Measurements from ENCODE around the gene GLRA1.
"Not testable (repeated sequence)": the region's sequence is repeated elsewhere in the genome, so short reads cannot be mapped to it uniquely, and the experiment has no call there.

Gene GLRA1

DNA sequence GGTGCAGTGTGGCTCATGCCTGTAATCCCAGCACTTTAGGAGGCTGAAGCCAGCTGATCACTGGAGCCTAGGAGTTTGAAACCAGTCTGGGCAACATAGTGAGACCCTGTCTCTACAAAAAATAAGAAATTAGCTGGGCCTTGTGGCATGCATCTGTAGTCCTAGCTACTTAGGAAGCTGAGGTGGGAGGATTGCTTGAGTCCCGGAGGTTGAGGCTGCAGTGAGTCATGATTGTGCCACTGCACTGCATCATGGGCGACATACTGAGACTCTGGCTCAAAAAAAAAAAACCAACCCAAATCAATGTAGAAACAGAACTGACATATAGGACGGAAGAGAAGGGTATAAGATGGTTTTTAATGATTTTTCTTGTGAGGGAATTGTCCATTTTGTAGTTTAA, 125.2 kb downstream of the GLRA1 start:
- FAIRE-seq, result no peak
- no peak for DNase-seq (ENCODE audit: insufficient read length, low spot score)
- no peak for TF ChIP-seq POLR2A (IDR thresholded peaks at IDR 0.05; ENCODE audit: low read depth, low read length)
- no peak for TF ChIP-seq POU2F2 (IDR thresholded peaks at IDR 0.05; ENCODE audit: low read depth, low read length)
- no peak for TF ChIP-seq PAX5 (IDR thresholded peaks at IDR 0.05; ENCODE audit: insufficient read depth, low read length, severe bottlenecking)
- TF ChIP-seq POLR2AphosphoS5 (IDR thresholded peaks at IDR 0.05; ENCODE audit: low read depth, low read length), result no peak
- TF ChIP-seq TAF1 (IDR thresholded peaks at IDR 0.05; ENCODE audit: low read depth, low read length), result no peak
- TF ChIP-seq SPI1 (IDR thresholded peaks at IDR 0.05; ENCODE audit: low read depth, low read length), result no peak

GRCh38 chr5:151798674-151799073, 126.0 kb downstream of the GLRA1 start:
- no peak for FAIRE-seq
- no peak for DNase-seq (ENCODE audit: insufficient read length, low spot score)
- TF ChIP-seq POU2F2 (IDR thresholded peaks at IDR 0.05; ENCODE audit: low read depth, low read length) (no peak), TAF1 (IDR thresholded peaks at IDR 0.05; ENCODE audit: low read depth, low read length) (no peak), POLR2A (IDR thresholded peaks at IDR 0.05; ENCODE audit: low read depth, low read length) (no peak), POLR2AphosphoS5 (IDR thresholded peaks at IDR 0.05; ENCODE audit: low read depth, low read length) (no peak), PAX5 (IDR thresholded peaks at IDR 0.05; ENCODE audit: insufficient read depth, low read length, severe bottlenecking) (no peak), SPI1 (IDR thresholded peaks at IDR 0.05; ENCODE audit: low read depth, low read length) (no peak)

GRCh38 chr5:151795426-151795825, 129.2 kb downstream of the GLRA1 start:
- DNase-seq (ENCODE audit: insufficient read length, low spot score) (no peak), FAIRE-seq (no peak)
- TF ChIP-seq TAF1 (IDR thresholded peaks at IDR 0.05; ENCODE audit: low read depth, low read length) (no peak), PAX5 (IDR thresholded peaks at IDR 0.05; ENCODE audit: insufficient read depth, low read length, severe bottlenecking) (no peak), POLR2AphosphoS5 (IDR thresholded peaks at IDR 0.05; ENCODE audit: low read depth, low read length) (no peak), POLR2A (IDR thresholded peaks at IDR 0.05; ENCODE audit: low read depth, low read length) (no peak)

DNA sequence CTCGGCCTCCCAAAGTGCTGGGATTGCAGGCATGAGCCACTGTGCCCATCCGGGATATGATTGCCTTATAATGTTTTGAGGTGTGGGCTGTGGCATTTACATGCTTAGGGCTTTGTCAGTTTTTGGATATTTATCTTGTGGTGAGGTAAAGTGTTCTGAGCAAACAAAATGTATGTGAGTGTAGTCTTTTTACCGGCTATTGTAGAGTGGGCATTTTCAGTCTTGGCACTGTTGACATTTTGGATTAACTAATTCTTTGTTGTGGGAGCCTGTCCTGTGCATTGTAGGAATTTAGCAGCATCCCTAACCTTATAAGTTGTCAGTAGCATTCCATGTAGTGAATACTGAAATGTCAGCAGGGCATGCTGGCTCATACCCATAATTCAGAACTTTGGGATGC, 131.3 kb downstream of the GLRA1 start:
- TF ChIP-seq TAF1 (IDR thresholded peaks at IDR 0.05; ENCODE audit: low read depth, low read length) (no peak), POU2F2 (IDR thresholded peaks at IDR 0.05; ENCODE audit: low read depth, low read length) (no peak), SPI1 (IDR thresholded peaks at IDR 0.05; ENCODE audit: low read depth, low read length) (no peak), POLR2A (IDR thresholded peaks at IDR 0.05; ENCODE audit: low read depth, low read length) (no peak), PAX5 (IDR thresholded peaks at IDR 0.05; ENCODE audit: insufficient read depth, low read length, severe bottlenecking) (no peak), POLR2AphosphoS5 (IDR thresholded peaks at IDR 0.05; ENCODE audit: low read depth, low read length) (no peak)
- FAIRE-seq (no peak), DNase-seq (ENCODE audit: insufficient read length, low spot score) (no peak)

DNA sequence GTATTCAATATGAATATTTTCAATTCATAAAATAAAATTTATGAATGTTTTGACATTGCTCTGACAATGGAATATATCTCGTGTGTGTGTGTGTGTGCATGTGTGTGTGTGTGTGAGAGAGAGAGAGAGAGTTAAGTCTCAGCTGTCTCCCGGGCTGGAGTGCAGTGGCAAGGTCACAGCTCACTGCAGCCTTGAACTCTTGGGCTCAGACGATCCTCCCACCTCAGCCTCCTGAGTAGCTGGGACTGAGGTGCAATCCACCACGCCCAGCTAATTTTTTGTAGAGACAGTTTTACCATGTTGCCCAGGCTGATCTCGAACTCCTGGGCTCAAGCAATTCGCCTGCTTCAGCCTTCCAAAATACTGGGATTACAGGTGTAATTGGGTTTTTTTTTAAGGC, 136.8 kb downstream of the GLRA1 start:
- FAIRE-seq, result no peak
- TF ChIP-seq SPI1 (IDR thresholded peaks at IDR 0.05; ENCODE audit: low read depth, low read length) (no peak), TAF1 (IDR thresholded peaks at IDR 0.05; ENCODE audit: low read depth, low read length) (no peak), POLR2AphosphoS5 (IDR thresholded peaks at IDR 0.05; ENCODE audit: low read depth, low read length) (no peak), POU2F2 (IDR thresholded peaks at IDR 0.05; ENCODE audit: low read depth, low read length) (no peak), POLR2A (IDR thresholded peaks at IDR 0.05; ENCODE audit: low read depth, low read length) (no peak), PAX5 (IDR thresholded peaks at IDR 0.05; ENCODE audit: insufficient read depth, low read length, severe bottlenecking) (no peak)
- DNase-seq (ENCODE audit: insufficient read length, low spot score), result no peak

DNA sequence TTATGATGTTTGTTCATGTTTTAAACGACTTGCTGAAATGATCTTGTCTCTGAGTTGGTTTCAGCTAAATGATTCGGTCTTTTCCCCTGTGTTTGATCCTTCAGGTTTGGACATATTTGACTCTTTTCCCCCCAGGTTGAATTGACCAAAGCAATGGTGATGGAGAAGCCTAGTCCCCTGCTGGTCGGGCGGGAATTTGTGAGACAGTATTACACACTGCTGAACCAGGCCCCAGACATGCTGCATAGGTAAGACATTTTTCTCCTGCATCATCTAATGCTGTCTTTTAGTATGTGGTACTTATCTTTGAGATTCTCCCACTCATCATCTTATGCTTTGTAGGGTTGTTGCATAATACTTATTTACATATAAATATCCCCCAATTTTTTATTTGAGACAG, 138.2 kb downstream of the GLRA1 start:
- TF ChIP-seq PAX5 (IDR thresholded peaks at IDR 0.05; ENCODE audit: insufficient read depth, low read length, severe bottlenecking), result no peak
- no peak for TF ChIP-seq SPI1 (IDR thresholded peaks at IDR 0.05; ENCODE audit: low read depth, low read length)
- TF ChIP-seq POLR2A (IDR thresholded peaks at IDR 0.05; ENCODE audit: low read depth, low read length), result no peak
- TF ChIP-seq POU2F2 (IDR thresholded peaks at IDR 0.05; ENCODE audit: low read depth, low read length), result no peak
- TF ChIP-seq POLR2AphosphoS5 (IDR thresholded peaks at IDR 0.05; ENCODE audit: low read depth, low read length), result no peak
- TF ChIP-seq TAF1 (IDR thresholded peaks at IDR 0.05; ENCODE audit: low read depth, low read length), result no peak
- no peak for DNase-seq (ENCODE audit: insufficient read length, low spot score)
- no peak for FAIRE-seq

- no peak for FAIRE-seq
- no peak for TF ChIP-seq POU2F2 (IDR thresholded peaks at IDR 0.05; ENCODE audit: low read depth, low read length)
- TF ChIP-seq SPI1 (IDR thresholded peaks at IDR 0.05; ENCODE audit: low read depth, low read length), result no peak
- no peak for TF ChIP-seq PAX5 (IDR thresholded peaks at IDR 0.05; ENCODE audit: insufficient read depth, low read length, severe bottlenecking)
- TF ChIP-seq POLR2AphosphoS5 (IDR thresholded peaks at IDR 0.05; ENCODE audit: low read depth, low read length), result no peak
- no peak for DNase-seq (ENCODE audit: insufficient read length, low spot score)
Measured at GRCh38 chr5:151784141-151784540, 140.5 kb downstream of the GLRA1 start.

DNA sequence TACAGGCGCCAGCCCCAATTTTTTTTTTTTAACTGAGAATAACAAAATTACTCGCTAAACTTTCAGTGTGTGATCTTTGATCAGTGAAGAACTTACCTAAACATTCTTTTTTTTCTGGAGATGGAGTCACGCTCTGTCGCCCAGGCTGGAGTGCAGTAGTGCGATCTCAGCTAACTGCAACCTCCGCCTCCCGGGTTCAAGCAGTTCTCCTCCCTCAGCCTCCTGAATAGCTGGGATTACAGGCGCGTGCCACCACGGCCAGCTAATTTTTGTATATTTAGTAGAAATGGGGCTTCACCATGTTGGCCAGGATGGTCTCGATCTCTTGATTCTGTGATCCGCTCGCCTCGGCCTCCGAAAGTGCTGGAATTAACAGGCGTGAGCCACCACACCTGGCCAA, 141.0 kb downstream of the GLRA1 start:
- not testable (repeated sequence) for DNase-seq (ENCODE audit: insufficient read length, low spot score); FAIRE-seq

DNA sequence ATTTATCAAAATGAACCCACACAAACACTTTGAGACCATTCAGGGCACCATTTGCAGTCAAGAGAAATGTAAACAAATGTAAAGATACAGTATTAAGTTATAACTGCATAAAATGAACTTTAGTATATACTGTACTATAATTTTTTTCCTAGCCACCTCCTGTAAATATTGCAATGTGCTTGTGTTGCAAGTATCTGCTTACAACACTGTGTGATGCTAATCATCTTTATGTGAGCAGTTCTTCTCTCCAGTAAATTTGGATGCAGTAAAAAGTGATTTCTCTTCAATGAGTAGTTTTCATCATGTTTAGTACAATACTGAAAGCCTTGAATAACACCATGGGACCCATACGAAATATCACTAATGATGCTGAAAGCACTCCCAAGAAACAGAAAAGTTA, 143.4 kb downstream of the GLRA1 start:
- TF ChIP-seq POU2F2 (IDR thresholded peaks at IDR 0.05; ENCODE audit: low read depth, low read length) (no peak), POLR2A (IDR thresholded peaks at IDR 0.05; ENCODE audit: low read depth, low read length) (no peak), PAX5 (IDR thresholded peaks at IDR 0.05; ENCODE audit: insufficient read depth, low read length, severe bottlenecking) (no peak), SPI1 (IDR thresholded peaks at IDR 0.05; ENCODE audit: low read depth, low read length) (no peak), POLR2AphosphoS5 (IDR thresholded peaks at IDR 0.05; ENCODE audit: low read depth, low read length) (no peak)
- DNase-seq (ENCODE audit: insufficient read length, low spot score) (no peak), FAIRE-seq (no peak)

- FAIRE-seq (no peak), DNase-seq (ENCODE audit: insufficient read length, low spot score) (no peak)
- no peak for TF ChIP-seq PAX5 (IDR thresholded peaks at IDR 0.05; ENCODE audit: insufficient read depth, low read length, severe bottlenecking)
- TF ChIP-seq TAF1 (IDR thresholded peaks at IDR 0.05; ENCODE audit: low read depth, low read length), result no peak
- no peak for TF ChIP-seq POLR2AphosphoS5 (IDR thresholded peaks at IDR 0.05; ENCODE audit: low read depth, low read length)
- no peak for TF ChIP-seq POU2F2 (IDR thresholded peaks at IDR 0.05; ENCODE audit: low read depth, low read length)
Measured at GRCh38 chr5:151780348-151780747, 144.3 kb downstream of the GLRA1 start.
